GM21447 (cell line): ENCODE data around the gene FECH.
A peak's percentile ranks its signal among the peaks of the same experiment; 100 is the strongest.
"Not testable (repeated sequence)": the region's sequence is repeated elsewhere in the genome, so short reads cannot be mapped to it uniquely, and the experiment has no call there.

Experiments used
- ATAC-seq: cut with Tn5 transposase; IDR thresholded peaks from one replicate; pipeline ENCODE4 v1.9.1; 2021; ENCODE audit not compliant: unreplicated experiment

Gene FECH

DNA sequence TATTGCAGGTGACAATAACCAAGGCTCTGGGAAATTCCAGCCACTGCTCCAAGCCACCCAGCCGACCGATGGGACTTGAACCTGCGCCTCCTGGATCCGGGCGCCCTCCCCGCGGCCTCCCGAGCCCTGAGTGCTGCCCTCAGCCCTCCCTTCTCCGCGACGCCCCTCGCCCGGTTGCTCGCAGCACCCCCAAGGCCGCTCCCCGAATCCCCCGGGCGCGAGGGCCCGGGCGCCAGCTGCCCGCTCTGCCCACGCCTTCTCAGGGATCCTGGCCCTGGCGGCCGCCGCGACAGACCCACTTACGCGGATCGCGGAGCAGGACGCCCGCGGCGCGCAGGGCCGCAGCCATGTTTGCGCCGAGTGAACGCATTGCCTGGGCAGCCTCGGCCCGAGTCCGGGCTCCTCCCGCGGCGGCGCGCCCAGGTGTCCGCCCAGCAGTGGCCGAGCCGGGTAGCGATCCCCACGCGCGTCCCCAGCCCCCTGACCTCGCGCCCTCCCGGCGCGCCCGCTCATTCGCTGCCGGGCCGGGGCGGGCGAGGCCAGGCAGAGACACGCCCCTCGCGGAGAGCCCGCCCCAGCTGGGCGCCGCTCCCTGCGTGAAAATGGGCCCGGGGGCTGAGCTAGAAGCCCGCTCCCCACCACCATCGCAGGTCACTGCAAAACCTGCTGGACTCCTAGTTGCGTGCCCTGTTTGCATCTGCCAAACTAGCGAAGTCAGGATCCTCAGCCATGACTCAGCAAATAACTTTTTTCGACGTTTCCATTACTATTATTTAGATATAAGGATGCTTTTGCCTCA is at the start of gene FECH:
FECH (minus strand) TSS at position 452 of the 799 bp plus-strand sequence; CDS start at position 370, 82 bp downstream.
- peak; percentile 89 for ATAC-seq

DNA sequence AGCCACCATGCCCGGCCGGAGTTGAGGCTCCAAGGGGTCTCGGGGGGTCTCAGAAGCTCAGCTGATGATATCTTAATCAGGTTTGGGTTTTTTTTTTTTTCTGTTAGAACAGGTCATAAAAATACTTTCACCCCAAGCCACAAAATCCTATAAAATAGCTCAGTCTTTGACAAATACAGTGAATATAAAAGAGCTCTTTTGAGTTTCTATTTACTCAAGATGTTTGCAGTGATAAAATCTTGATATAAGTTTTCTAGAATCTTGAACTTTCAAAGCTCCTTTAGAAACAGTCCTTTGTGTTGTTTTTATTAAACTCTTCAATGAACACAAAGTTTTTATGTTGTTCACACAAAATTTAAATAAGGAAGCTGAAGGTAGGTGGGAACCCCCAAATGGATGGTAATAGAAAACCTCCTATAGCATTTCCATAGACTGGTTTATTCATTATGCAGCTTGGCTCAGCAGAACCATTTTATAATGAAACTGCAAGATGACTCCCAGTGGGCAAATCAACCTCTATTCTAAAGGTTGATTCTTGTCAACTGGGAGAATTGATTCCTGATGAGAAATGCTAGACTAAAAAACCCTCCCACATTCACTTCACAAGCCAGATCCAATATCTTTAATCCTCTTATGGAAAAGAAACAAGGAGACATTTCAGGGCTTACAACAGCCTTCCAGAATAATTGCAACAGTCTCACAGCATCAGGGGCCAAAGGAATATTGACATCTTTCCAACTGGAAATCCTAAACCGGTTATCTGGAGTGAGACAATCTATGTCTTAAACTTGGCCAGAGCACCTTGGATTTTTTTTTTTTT is 48.7 kb upstream of the FECH start:
- ATAC-seq = no peak

GRCh38 chr18:57631697-57632096 is 45.2 kb upstream of the FECH start:
- ATAC-seq = no peak

DNA sequence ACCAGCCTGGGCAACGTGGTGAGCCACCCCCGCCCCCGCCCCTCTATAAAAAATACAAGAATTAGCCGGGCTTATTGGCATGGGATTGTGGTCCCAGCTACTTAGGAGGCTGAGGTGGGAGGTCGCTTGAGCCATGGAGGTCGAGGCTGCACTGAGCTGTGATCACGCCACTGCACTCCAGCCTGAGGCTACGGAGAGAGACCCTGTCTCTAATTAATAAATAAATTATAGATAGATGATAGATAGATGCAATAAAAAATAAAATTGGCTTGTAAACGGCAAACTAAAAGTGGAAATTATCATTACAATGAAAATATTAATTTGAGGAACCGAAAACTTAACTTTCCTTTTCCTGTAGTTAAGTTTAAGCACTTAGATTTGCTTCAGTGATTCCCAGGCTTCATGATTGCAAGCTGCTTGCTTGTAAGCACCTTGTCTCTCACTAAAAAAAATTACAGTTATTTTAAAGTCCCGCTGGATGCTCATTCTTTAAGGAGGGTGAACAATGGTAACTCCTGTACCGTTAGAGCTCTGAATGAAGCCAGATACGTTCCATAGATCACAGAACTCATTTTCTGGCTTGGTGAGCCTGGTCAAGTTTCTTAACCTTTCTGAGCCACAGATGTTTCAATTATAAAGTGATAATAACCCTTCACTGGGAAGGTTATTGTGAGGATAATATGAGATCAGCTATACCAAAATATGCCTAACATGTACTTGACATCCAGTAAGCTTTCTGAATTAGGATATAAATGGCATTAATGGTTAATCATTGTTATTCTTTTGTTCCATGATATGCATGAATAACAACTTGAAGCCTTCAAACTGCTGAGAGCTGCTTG is 44.5 kb upstream of the FECH start:
- peak; percentile 44 for ATAC-seq

DNA sequence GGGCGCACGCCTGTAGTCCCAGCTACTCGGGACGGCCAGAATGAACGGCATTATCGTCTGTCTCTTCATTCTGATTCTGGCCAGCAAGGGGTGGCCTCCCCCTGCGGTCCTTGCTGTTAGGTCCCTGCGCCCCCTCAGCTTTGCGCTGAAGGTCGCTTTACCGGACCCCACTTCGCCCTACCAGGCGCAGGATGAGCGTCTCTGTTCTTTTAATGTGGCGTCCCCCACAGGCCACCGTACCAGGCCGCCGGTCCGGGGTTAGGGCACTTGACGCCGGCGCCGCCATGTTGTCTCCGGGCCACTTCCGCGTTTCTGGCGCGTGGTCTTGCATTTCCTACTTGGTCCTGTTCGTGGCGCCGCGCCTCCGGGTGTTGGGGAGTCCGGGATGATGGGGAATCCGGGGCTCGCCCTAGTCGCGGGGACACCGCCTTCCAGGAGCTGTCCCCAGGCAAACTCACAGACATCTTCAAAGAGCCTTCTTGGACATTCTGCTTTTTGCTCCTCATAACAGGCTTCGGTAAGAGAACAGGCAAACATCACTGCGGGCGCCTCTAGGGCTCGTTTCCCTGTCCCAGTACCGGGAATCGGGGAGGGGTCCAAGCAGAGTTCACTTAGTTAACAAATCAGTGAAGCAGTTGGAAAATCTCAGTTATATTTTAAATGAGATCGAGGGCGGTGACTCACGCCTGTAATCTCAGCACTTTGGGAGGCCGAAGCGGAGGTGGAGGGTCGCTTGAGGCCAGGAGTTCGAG is 43.7 kb upstream of the FECH start:
- peak; percentile 89 for ATAC-seq

- no peak for ATAC-seq
Observed at GRCh38 chr18:57629422-57629821, 42.9 kb upstream of the FECH start.

DNA sequence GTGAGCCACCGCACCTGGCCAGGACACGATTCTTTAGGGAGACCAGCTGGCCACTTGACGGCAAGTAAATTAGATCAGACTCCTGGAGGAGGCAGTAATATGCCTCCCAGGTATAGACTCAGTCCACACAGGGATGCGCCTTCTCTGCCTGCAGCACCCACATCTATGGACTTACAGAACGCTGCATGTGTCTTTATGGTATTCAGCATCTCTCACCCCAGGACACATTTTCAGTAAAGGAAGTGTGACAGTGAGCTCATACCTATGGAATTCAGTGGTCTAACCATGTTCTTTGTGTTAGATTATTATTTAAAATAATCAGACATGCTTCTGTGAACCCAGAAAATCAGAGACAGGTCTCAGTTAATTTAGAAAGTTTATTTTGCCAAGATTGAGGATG is 41.0 kb upstream of the FECH start:
- no peak for ATAC-seq

- ATAC-seq = no peak
Observed at GRCh38 chr18:57624988-57625387, 38.5 kb upstream of the FECH start.

GRCh38 chr18:57621246-57621604 is 34.7 kb upstream of the FECH start:
- peak; percentile 27 for ATAC-seq

- ATAC-seq = no peak
Observed at GRCh38 chr18:57619876-57620275, 33.4 kb upstream of the FECH start.

GRCh38 chr18:57618910-57619309 is 32.4 kb upstream of the FECH start:
- ATAC-seq = no peak

DNA sequence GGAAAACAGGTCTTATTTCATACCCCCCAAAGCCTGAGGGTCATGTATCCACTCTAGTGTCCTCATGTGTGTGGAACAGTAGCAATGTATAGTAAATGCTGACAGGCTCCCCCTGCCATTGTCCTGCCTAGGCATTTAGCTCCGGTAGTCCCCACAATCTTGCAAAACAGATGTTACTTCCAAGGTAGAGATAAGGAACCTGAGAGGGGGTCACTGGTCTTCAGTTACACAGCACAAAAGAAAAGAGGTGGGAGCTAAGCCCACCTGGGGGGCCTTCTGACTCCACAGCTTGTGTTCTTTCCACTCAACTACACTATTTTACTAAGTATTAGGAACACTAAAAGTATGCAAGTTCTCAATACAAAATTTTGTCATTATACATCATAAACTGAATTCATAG is 17.4 kb upstream of the FECH start:
- ATAC-seq = no peak

DNA sequence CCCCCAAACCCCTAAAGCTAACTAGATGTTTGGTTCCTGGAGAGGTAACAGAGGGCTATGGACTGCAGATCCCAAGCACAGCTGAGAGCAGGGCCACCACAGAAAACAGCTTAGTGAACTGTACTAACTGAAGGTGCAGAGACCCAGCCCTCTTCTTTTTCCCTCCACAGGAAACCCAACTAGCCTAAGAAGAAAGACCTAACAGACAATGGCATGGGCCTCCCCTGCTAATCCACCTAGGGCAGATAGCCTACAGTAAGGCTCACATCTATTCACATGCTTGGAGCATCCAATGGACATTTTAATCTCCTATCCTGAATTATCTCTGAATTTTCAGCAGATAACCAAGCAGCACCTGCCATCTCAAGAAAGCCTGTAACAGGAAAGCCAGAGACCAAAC is 8.8 kb upstream of the FECH start:
- no peak for ATAC-seq

DNA sequence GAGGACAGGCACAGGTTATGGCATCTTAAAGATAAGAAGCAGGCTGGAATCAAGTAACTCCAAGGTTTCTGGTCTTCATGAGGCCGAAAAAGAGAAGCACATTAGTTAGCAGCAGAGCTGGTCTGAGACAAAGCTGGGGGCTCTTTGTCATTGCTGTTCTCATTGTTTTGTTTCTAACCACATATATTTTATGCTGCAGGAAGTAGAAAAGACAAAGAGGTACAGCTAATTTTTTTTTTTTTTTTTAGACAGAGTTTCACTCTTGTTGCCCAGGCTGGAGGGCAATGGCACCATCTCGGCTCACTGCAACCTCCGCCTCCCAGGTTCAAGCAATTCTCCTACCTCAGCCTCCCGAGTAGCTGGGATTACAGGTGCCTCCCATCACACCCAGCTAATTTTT is 6.2 kb upstream of the FECH start:
- ATAC-seq = not testable (repeated sequence)

DNA sequence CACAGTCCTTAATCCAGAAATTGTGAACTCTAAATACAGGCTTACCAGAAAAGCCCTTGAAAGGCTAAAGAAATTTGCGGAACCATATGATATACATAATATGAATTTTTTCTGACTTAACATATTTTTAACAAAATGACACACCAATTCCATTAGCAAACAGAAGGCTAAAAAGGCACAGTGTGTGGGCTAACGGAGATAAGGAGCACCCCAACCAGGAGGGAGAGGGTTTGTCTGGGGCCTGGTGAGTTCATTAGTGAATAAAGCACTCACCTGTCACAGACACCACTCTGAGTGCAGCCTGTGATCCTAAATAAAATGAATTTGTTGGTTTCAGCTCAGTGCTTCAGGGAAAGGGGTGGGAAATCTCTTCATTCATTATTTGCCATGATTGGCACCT is 2.7 kb upstream of the FECH start:
- no peak for ATAC-seq

DNA sequence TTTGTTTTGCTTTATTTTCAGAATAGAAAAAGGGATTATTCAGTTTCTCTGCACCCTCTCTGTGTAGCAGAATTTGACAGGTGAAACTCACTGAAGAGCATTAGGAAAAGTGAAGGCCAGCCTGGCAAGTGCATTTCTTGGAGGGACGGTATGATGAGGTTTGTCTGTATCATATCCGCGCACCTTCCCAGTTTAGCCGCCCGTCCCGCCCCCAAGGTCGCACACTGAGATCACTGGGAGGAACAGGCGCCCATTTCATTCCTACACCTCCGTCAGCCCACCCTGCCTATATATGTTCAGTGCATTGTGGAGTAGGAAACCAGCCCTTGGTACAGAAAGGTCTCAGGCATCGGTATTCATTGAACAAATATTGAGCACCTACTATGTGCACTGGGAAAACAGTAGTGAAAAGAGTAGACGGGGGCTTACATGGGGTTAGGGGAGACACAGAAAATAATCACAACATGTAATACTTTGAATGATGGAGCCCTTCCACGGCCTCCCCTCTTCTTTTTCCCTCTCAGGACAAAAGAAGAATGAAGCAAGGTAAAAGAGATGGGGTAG is 678 bp upstream of the FECH start:
- no peak for ATAC-seq

DNA sequence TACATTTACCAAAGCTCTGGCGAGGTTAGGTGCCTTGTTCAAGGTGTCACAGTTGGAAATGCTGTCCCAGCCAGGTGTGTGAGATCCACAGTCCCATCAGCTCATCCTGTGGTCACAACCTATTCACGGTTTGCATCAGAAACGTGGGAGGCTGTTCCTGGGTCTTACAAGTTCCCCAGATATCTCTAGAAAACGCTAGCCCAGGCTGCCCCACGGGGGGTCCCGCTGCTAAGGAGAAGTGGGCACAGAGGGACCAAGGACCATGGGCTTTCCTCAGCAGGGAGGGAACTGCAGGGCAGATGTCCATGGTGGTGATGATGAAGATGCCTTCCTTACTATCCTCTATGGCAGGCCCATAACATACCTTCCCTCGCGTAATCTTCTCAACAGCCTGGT is 649 bp downstream of the FECH start:
- ATAC-seq = peak; percentile 2

DNA sequence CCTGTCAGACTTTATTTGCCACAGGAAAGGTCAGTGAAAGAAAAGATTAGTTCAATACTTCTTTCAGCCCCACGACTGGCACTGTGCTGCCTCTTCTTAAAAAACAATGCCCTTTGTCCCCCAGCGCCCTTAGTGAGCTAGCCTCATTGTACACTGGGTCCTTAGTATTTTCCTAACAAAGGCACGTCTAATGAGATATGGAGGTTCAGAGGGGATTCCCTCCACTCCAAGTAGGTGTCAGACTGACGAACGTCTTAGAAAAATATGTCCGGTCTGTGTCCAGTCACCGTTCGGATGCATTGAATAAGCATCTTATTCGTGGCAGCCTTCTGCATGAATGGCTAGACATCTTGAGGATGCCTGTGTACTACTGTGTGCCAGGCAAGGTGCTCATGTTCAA is 1.1 kb downstream of the FECH start:
- ATAC-seq = no peak

DNA sequence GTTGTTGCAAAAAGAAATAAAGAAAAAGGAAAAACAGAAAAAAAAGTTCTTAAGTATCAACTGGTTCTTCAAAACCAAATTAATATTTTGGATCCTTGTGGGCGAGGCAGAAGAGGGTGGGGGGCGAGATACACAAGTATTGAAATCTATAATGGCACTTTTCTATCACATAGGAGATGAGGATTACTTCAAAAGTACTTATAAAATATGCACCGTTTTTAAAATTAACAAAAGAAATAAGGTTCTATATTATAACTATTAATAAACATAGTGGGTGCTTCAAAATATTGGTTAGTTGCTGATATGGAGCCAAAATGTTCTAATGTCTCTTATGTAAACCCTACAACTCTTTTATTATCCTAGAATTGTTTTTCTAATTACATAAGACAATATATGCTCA is 2.1 kb downstream of the FECH start:
- ATAC-seq = no peak

DNA sequence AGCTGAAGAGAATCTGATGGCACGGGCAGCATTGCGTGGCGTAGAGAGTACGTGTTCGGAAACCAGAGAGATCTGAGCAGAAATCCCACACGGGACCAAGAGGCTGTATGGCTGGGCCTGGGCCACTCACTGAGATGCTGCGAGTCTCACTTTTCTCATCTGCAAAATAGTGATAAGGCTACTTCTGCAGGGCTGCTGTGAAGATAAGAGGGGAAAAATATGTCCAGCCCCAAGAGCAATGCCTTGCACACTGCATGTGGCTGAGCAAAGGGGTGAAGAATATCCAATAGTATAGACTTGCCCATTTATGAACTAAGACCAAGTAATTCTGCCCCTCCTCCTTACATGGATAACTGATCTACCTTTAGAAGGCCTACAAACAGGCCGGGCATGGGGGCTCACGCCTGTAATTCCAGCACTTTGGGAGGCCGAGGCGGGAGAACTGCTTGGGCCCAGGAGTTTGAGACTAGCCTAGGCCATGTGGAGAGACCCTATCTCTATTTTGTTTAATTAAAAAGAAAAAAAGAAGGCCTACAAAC is 3.1 kb downstream of the FECH start:
- no peak for ATAC-seq
